ENCODE data around the gene NR3C2.

Gene NR3C2

GRCh38 chr4:148116969-148117368 lies 325.2 kb downstream of the NR3C2 start:
- Histone ChIP-seq H3K9me3 (ENCODE audit: severe bottlenecking) (no peaks in the 10 kb centered on the region), H3K27me3 (ENCODE audit: insufficient read depth, poor library complexity, severe bottlenecking) (no peaks in the 10 kb centered on the region), H3K36me3 (ENCODE audit: low read depth) (no peaks in the 10 kb centered on the region), H3K4me3 (ENCODE audit: severe bottlenecking) (no peak overlapping the region), H3K27ac (ENCODE audit: poor library complexity, severe bottlenecking) (no peak overlapping the region), H3K4me1 (ENCODE audit: insufficient read depth, poor library complexity, severe bottlenecking) (no peaks in the 10 kb centered on the region)
- ATAC-seq (ENCODE audit: low read depth): peak; percentile 23
- no peak for DNase-seq (ENCODE audit: low spot score)
- TF ChIP-seq, protein P1, sequence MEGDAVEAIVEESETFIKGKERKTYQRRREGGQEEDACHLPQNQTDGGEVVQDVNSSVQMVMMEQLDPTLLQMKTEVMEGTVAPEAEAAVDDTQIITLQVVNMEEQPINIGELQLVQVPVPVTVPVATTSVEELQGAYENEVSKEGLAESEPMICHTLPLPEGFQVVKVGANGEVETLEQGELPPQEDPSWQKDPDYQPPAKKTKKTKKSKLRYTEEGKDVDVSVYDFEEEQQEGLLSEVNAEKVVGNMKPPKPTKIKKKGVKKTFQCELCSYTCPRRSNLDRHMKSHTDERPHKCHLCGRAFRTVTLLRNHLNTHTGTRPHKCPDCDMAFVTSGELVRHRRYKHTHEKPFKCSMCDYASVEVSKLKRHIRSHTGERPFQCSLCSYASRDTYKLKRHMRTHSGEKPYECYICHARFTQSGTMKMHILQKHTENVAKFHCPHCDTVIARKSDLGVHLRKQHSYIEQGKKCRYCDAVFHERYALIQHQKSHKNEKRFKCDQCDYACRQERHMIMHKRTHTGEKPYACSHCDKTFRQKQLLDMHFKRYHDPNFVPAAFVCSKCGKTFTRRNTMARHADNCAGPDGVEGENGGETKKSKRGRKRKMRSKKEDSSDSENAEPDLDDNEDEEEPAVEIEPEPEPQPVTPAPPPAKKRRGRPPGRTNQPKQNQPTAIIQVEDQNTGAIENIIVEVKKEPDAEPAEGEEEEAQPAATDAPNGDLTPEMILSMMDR (IDR thresholded peaks at IDR 0.05; ENCODE audit: poor library complexity, severe bottlenecking): no peak

DNA sequence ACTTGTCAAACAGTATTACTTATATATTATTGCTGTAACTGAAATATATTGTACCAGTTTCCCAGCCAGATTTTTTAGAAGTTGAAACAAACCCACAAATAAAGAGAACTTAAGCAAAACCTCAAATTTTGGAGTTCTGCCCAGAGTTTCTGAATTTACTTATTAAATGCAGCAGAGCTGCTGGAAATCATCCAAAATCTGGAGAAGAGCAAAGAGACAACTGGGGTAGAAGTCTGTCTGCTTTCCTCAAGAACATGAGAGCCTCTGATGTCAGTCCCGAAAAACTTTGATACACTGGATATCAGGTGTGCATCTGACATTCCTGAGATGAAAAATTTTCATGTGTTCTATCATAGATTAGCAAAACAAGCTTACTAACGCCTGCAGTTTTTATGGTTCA lies 325.9 kb downstream of the NR3C2 start:
- Histone ChIP-seq H3K4me3 (ENCODE audit: severe bottlenecking) (no peak overlapping the region), H3K4me1 (ENCODE audit: insufficient read depth, poor library complexity, severe bottlenecking) (no peaks in the 10 kb centered on the region), H3K27ac (ENCODE audit: poor library complexity, severe bottlenecking) (no peak overlapping the region), H3K27me3 (ENCODE audit: insufficient read depth, poor library complexity, severe bottlenecking) (no peaks in the 10 kb centered on the region), H3K9me3 (ENCODE audit: severe bottlenecking) (no peaks in the 10 kb centered on the region), H3K36me3 (ENCODE audit: low read depth) (no peaks in the 10 kb centered on the region)
- DNase-seq (ENCODE audit: low spot score): no peak
- ATAC-seq (ENCODE audit: low read depth): no peak
- TF ChIP-seq, protein P1 (IDR thresholded peaks at IDR 0.05; ENCODE audit: poor library complexity, severe bottlenecking): no peak

DNA sequence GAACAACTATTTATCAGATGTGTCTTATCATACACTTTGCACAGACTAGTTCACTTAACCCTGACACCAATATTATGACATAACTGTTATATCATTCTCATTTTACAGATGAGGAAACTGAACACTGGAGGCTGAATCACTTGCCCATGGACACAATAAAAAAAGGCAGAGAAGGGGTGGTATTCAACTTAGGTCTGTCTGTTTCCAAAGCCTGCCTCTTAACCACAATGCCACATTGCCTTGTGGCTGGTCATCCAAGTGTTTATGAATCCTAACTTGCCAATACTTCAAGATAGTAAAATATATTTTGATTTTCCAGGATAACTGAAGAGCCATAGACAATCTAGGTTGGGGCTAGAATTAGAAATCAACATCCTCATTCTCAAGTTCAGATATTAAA lies 327.8 kb downstream of the NR3C2 start:
- no peak for ATAC-seq (ENCODE audit: low read depth)

DNA sequence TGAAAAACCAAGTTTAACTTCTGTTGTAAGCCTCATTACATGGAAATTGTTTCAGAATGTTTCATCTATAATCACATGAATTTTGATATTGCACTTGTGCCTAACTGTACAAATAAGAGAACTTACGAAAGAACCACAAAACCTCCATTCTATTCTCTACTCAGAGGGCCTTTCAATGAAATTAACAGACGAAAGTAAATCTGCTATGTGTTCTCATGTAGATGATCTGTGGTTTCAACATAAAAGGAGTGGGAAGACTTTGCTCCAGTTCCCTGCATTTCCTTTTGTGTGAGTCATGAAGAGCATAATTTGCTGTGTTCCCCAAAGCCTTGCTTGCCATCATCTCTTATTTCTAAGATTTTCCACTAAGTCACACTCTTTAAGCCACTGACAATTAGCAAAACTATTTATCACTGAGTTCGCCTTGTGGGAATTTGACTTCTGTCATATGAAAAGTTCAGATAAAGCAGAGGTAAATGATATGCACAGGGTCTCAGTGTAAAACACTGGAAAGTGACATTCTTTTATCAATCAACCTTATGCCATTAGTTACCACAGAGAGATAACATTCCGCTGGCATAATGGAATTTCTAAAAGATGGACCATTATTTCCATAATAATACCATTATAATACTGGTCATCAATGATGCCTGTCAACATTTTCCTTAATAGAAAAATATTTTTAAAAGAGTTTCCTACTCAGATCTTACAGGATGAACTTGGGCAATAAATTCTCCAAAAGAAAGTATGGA lies 329.8 kb downstream of the NR3C2 start:
- no peak for DNase-seq (ENCODE audit: low spot score)

More for the DNA sequence above, 327.8 kb downstream of the NR3C2 start:
- TF ChIP-seq, protein P1 (IDR thresholded peaks at IDR 0.05; ENCODE audit: poor library complexity, severe bottlenecking): no peak
- DNase-seq (ENCODE audit: low spot score): no peak
- no peak overlapping the region for H3K27ac ChIP-seq (ENCODE audit: poor library complexity, severe bottlenecking)
- no peaks in the 10 kb centered on the region for H3K9me3 ChIP-seq (ENCODE audit: severe bottlenecking)
- no peaks in the 10 kb centered on the region for H3K36me3 ChIP-seq (ENCODE audit: low read depth)
- no peak overlapping the region for H3K4me3 ChIP-seq (ENCODE audit: severe bottlenecking)
- H3K27me3 ChIP-seq (ENCODE audit: insufficient read depth, poor library complexity, severe bottlenecking): no peaks in the 10 kb centered on the region
- H3K4me1 ChIP-seq (ENCODE audit: insufficient read depth, poor library complexity, severe bottlenecking): no peaks in the 10 kb centered on the region

More for the DNA sequence above, 329.8 kb downstream of the NR3C2 start:
- Histone ChIP-seq H3K27ac (ENCODE audit: poor library complexity, severe bottlenecking) (no peak overlapping the region), H3K9me3 (ENCODE audit: severe bottlenecking) (no peaks in the 10 kb centered on the region), H3K4me3 (ENCODE audit: severe bottlenecking) (no peak overlapping the region), H3K4me1 (ENCODE audit: insufficient read depth, poor library complexity, severe bottlenecking) (no peaks in the 10 kb centered on the region), H3K36me3 (ENCODE audit: low read depth) (no peaks in the 10 kb centered on the region), H3K27me3 (ENCODE audit: insufficient read depth, poor library complexity, severe bottlenecking) (no peaks in the 10 kb centered on the region)
- TF ChIP-seq, protein P1 (IDR thresholded peaks at IDR 0.05; ENCODE audit: poor library complexity, severe bottlenecking): no peak
- ATAC-seq (ENCODE audit: low read depth): no peak
